PC-3 (cell line): Measurements from ENCODE around the gene PGC. TPM values are rescaled to one million over a fixed set of nuclear protein-coding genes. Genes with fewer than 3 reads are reported as not detected.

ENCODE experiments used
- ATAC-seq: fragments of 200-7000 bp; cut with Tn5 transposase; 2 replicates; pipeline ENCODE4 v1.9.1; 2020; ENCODE audit warnings: mild to moderate bottlenecking, moderate library complexity
- Bru-seq: library from RNA; stranded (reverse); fragments of 400-500 nt; gene quantifications from one replicate; lab custom pipeline; 2021; lab: Mats Ljungman, UMichigan
- BruChase-seq, 2 experiments: library from RNA; stranded (reverse); fragments of 400-500 nt; gene quantifications; one replicate each; lab custom pipeline; 2021; lab: Mats Ljungman, UMichigan
- BruUV-seq: library from RNA; stranded (reverse); fragments of 400-500 nt; replicated peaks from 2 replicates; lab custom pipeline; 2021; lab: Mats Ljungman, UMichigan
- CTCF ChIA-PET: fragments of 300-600 bp; sonication (Branson Sonifier 250); formaldehyde crosslinking; loops from one replicate; lab custom pipeline; 2022; ENCODE audit warnings: antibody characterized with exemption; lab: Charles Lee
- POLR2A ChIA-PET: fragments of 300-600 bp; sonication (Branson Sonifier 250); formaldehyde crosslinking; loops from one replicate; lab custom pipeline; 2022; ENCODE audit warnings: antibody characterized with exemption; ENCODE audit not compliant: unreplicated experiment; lab: Charles Lee
- DNase-seq: peaks from one replicate; pipeline ENCODE4 v3.0.0-alpha.2; 2015
- H2AFZ ChIP-seq: fragments of 300-600 bp; sonication (generic); 2 replicates; pipeline ENCODE4 v1.6.0; 2016; ENCODE audit warnings: antibody characterized with exemption, low read length
- H3F3A ChIP-seq: fragments of 300-600 bp; sonication (generic); one replicate; pipeline ENCODE4 v1.6.0; 2017; ENCODE audit warnings: antibody characterized with exemption, low read length, control low read depth, mild to moderate bottlenecking; ENCODE audit not compliant: unreplicated experiment
- H3K27ac ChIP-seq: fragments of 300-600 bp; sonication (generic); 2 replicates; pipeline ENCODE4 v1.5.1; 2016; ENCODE audit warnings: mild to moderate bottlenecking, low read length
- H3K27me3 ChIP-seq: fragments of 300-600 bp; sonication (generic); 2 replicates; pipeline ENCODE4 v1.6.1; 2016; ENCODE audit warnings: low read length, mixed read lengths
- H3K36me3 ChIP-seq: fragments of 300-600 bp; sonication (generic); 2 replicates; pipeline ENCODE4 v1.6.1; 2016; ENCODE audit warnings: low read depth, mixed run types, low read length, mixed read lengths
- H3K4me1 ChIP-seq: fragments of 300-600 bp; sonication (generic); 2 replicates; pipeline ENCODE4 v1.5.1; 2016; ENCODE audit warnings: low read length; ENCODE audit not compliant: insufficient read depth
- H3K4me2 ChIP-seq: fragments of 300-600 bp; sonication (generic); 2 replicates; pipeline ENCODE4 v1.6.0; 2016; ENCODE audit warnings: low read length
- H3K4me3 ChIP-seq: fragments of 300-600 bp; sonication (generic); 2 replicates; pipeline ENCODE4 v1.5.1; 2016; ENCODE audit warnings: mild to moderate bottlenecking, low read length, mixed read lengths
- H3K79me2 ChIP-seq: fragments of 300-600 bp; sonication (generic); 2 replicates; pipeline ENCODE4 v1.6.1; 2017; ENCODE audit warnings: low read length, mixed read lengths
- H3K9ac ChIP-seq: fragments of 300-600 bp; sonication (generic); 2 replicates; pipeline ENCODE4 v1.6.0; 2016; ENCODE audit warnings: mild to moderate bottlenecking, low read length
- H3K9me2 ChIP-seq: fragments of 300-600 bp; sonication (generic); replicated peaks from 2 replicates; pipeline ENCODE4 v1.6.1; 2016; ENCODE audit warnings: mixed run types, low read length, mixed read lengths
- H3K9me3 ChIP-seq: fragments of 300-600 bp; sonication (generic); 2 replicates; pipeline ENCODE4 v1.6.1; 2016; ENCODE audit warnings: low read length, mixed read lengths
- H4K20me1 ChIP-seq: fragments of 300-600 bp; sonication (generic); 2 replicates; pipeline ENCODE4 v1.6.1; 2016; ENCODE audit warnings: low read length, mixed read lengths
- CTCF ChIP-seq: fragments of 300-600 bp; sonication (generic); conservative IDR thresholded peaks from 2 replicates; pipeline ENCODE4 v1.5.1; 2017; ENCODE audit warnings: antibody characterized with exemption, low read depth, mild to moderate bottlenecking, low read length
- EZH2 ChIP-seq: fragments of 300-600 bp; sonication (generic); IDR thresholded peaks from one replicate; pipeline ENCODE4 v1.6.1; 2017; ENCODE audit warnings: antibody characterized with exemption, mild to moderate bottlenecking, low read length; ENCODE audit not compliant: unreplicated experiment
- EZH2phosphoT487 ChIP-seq: fragments of 300-600 bp; sonication (generic); IDR thresholded peaks from 2 replicates; pipeline ENCODE4 v1.6.1; 2018; ENCODE audit warnings: mild to moderate bottlenecking, antibody characterized with exemption, low read length, borderline replicate concordance
- intact Hi-C: fragments of 100-400 bp; cut with micrococcal nuclease; formaldehyde crosslinking; loops from 2 replicates; pipeline ENCODE4 v1.9.0; 2023
- long read RNA-seq: library from polyadenylated mRNA; unstranded; transcript quantifications from one replicate; pipeline ENCODE4 v2.0.0, GENCODE V29; 2021; ENCODE audit not compliant: unreplicated experiment
- total RNA-seq: library from RNA; depleted of rRNA; stranded (reverse); fragments of >200 nt; gene quantifications from 2 replicates; pipeline ENCODE4 v1.2.3, GENCODE V29; 2014; rRNA removed

The PGC gene
- total RNA-seq (not detected in 2 replicates), Bru-seq, nascent RNA (percentile 13 among the genes with signal in this experiment), BruChase-seq, experiment 1, labeled RNA remaining after a 6-hour chase (percentile 7 among the genes with signal in this experiment), BruChase-seq, experiment 2, labeled RNA remaining after a 2-hour chase (not detected)
- long read RNA-seq, partial matches to known transcripts = 0 of 1 reads
- long read RNA-seq, other reads (novel, unspliced or antisense) = 1 of 1 reads

DNA sequence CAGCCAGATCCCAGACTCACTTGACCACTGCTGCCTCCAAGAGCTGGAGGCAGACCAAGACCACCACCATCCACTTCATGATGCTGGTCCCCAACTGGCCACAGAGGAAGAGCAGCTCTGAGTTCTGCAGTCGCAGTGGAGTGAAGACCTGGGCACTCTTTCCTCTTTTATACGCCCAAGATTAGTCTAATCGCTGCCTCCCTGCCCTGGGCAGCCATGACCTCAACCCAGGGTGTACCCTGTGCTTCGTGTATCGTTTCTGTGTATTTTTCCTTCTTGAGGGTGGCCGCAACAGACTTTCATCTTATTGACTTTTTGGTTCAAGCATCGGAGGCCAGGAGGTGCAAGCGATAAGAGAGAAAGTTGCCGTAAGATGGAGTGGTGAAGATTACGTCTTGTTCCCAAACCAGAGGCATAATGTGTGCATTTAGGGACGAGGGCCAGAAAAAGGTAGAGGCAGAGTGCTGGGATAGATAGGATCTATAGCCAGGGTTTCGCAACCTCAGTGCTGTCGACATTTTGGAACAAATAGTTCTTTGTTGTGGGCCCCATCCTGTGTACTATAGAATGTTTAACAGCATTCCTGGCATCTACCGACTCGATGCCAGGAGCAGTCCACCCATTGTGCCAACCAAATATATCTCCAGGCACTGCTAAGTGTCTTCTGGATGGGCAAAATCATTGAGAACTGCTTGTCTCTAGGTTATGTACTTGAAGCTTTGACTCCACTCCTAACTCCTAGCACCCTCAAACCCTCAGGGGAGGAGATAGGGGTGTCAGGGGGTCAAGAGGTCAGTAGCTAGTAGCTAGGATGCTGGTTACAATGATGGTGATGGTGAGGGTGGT is at the start of gene PGC:
PGC (minus strand) TSS at position 142 of the 846 bp plus-strand sequence; CDS start at position 79, 63 bp downstream.
- Histone ChIP-seq H2AFZ (no peak within 1 kb of the TSS), H3K4me1 (peaks cover 6% of the 10 kb centered on the region; the same call in 1 of the 2 replicates), H3F3A (no peaks in the 10 kb centered on the region), H3K27me3 (no peaks in the 10 kb centered on the region), H3K4me3 (no peak within 1 kb of the TSS), H4K20me1 (no peaks in the 10 kb centered on the region), H3K9me2 (no peaks in the 10 kb centered on the region), H3K9me3 (no peaks in the 10 kb centered on the region), H3K4me2 (no peak within 1 kb of the TSS), H3K79me2 (no peaks in the 10 kb centered on the region), H3K9ac (no peak within 1 kb of the TSS), H3K36me3 (no peaks in the 10 kb centered on the region), H3K27ac (no peak within 1 kb of the TSS)
- intact Hi-C loops = no loop called here
- ATAC-seq (no peak; the same call in 1 of the 2 replicates), DNase-seq (peak; percentile 57)
- ChIA-PET POLR2A (interaction anchor here (0.5 kb wide), 1 partner anchor 24 kb away, joined by 3 read pairs; no protein-coding TSS in a partner anchor), CTCF (no interaction called here)
- TF ChIP-seq EZH2phosphoT487 (no peak), CTCF (no peak), EZH2 (no peak)
- no TSS peak for BruUV-seq

DNA sequence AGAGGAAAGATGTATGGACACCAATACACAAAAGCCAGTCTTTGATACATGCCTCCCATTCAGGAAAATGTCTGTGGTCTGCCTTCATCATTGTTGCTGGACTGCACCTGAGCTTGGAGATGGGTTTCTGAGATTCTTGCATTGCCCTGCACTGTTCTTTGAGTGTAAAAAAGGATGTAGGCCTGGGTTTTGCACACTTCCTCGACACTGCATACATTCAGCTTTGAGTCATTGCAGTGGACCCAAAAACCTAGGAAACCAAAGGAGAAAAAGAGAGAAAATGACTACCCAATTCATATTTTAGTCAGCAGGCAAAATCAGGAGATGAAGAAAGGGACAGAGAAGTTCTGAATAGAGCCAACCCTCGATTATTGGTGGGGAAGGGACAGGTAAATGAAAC is 49.3 kb upstream of the PGC start:
- TF ChIP-seq CTCF (no peak), EZH2 (no peak), EZH2phosphoT487 (no peak)
- BruUV-seq = no TSS peak
- POLR2A ChIA-PET = no interaction called here
- no peaks in the 10 kb centered on the region for H3F3A ChIP-seq
- no peak overlapping the region for H3K9ac ChIP-seq
- CTCF ChIA-PET = no interaction called here
- peaks cover 9% of the 10 kb centered on the region; the same call in 1 of the 2 replicates for H3K36me3 ChIP-seq
- H3K9me2 ChIP-seq = no peaks in the 10 kb centered on the region
- H3K27ac ChIP-seq = peak overlapping the region; percentile 32; the same call in 1 of the 2 replicates
- DNase-seq (no peak), ATAC-seq (peak; percentile 32)
- H3K4me2 ChIP-seq = no peak overlapping the region
- no peaks in the 10 kb centered on the region for H3K27me3 ChIP-seq
- no peaks in the 10 kb centered on the region for H3K4me1 ChIP-seq
- H3K79me2 ChIP-seq = no peaks in the 10 kb centered on the region
- H3K9me3 ChIP-seq = no peaks in the 10 kb centered on the region
- no peaks in the 10 kb centered on the region for H4K20me1 ChIP-seq
- intact Hi-C loops = no loop called here
- no peak overlapping the region for H2AFZ ChIP-seq
- no peak overlapping the region for H3K4me3 ChIP-seq
